Testis (tissue), 3 donors: ENCODE measurements around the gene SLC39A9. TPM values are rescaled to one million over a fixed set of nuclear protein-coding genes. Genes with fewer than 3 reads are reported as not detected.

Experiments
- DNase-seq: peaks from one replicate; pipeline ENCODE4 v3.0.0-alpha.2; 2019
- H3K27ac ChIP-seq, 2 donors: fragments of 200-600 bp; sonication (generic); one replicate each; pipeline ENCODE4 v1.5.1; 2019
- H3K27me3 ChIP-seq: fragments of 200-600 bp; sonication (generic); one replicate; pipeline ENCODE4 v1.5.1; 2019
- H3K36me3 ChIP-seq: fragments of 200-600 bp; sonication (generic); one replicate; pipeline ENCODE4 v1.5.1; 2017; ENCODE audit warnings: low read depth; ENCODE audit errors: missing control alignments
- H3K4me1 ChIP-seq: fragments of 200-600 bp; sonication (generic); one replicate; pipeline ENCODE4 v1.5.1; 2019
- H3K4me3 ChIP-seq, 2 donors: fragments of 200-600 bp; sonication (generic); one replicate each; pipeline ENCODE4 v1.5.1; 2017 to 2019
- H3K9me3 ChIP-seq: fragments of 200-600 bp; sonication (generic); one replicate; pipeline ENCODE4 v1.5.1; 2017
- POLR2A ChIP-seq: fragments of 450-650 bp; IDR thresholded peaks from one replicate; pipeline ENCODE4 v1.6.1; 2017; ENCODE audit warnings: antibody characterized with exemption, mild to moderate bottlenecking, moderate library complexity
- WGBS, 2 donors: methylation state at CpG; one replicate each; pipeline ENCODE4 v1.1.5; 2018; 5-methylcytosine and 5-hydroxymethylcytosine counted together
- intact Hi-C: fragments of 100-400 bp; cut with DNase I; formaldehyde crosslinking; loops from one replicate; pipeline ENCODE4 v1.15.1; 2023; ENCODE audit warnings: low total_unique reads
- polyA plus RNA-seq: library from polyadenylated mRNA; stranded (reverse); fragments of 350-450 nt; fragmentation: Illumina TruSeq; extraction: RNeasy Lipid Tissue Mini Kit (QIAGEN cat#74804); gene quantifications from one replicate; pipeline ENCODE4 v1.2.3, GENCODE V29; 2014; ENCODE audit warnings: low read depth, low replicate concordance; ENCODE audit not compliant: insufficient read depth
- total RNA-seq, 2 donors: library from RNA; depleted of rRNA; stranded (reverse); fragments of >200 nt; gene quantifications; one replicate each; pipeline ENCODE4 v1.2.3, GENCODE V29; 2016
- TF ChIP-seq, protein P1 (sequence below), 3 experiments: fragments of 450-650 bp in 2 of 3; fragments of 200-600 bp in 1 of 3; sonication (generic) in 1 of 3; IDR thresholded peaks; one replicate each; pipeline ENCODE4 v1.5.1; 2016 to 2019; ENCODE audit warnings: antibody characterized with exemption in 3 of 3, mild to moderate bottlenecking in 2 of 3, moderate library complexity in 1 of 3

SLC39A9 gene
- total and polyA plus RNA-seq, 3 donors from 2014 or later: 38.0 to 73.3 (median 59.9) TPM

DNA sequence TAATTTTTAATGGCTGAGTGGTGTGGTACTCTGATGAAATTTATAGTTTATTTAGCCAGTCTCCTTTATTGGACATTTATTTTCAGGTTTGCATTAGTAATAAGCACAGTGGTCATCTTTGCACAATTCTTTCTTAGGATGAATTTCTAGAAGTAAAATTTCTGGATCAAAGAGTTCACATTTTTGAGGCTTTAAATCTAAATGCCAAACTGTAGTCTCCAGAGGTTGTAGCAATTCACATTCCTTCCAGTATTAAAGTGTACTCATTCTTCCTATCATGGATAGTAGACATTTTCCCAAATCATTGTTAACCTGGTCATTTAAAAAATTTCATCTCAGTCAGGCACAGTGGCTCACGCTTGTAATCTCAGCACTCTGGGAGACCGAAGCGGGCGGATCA lies 24.8 kb downstream of the SLC39A9 start:
- H3K4me3 ChIP-seq: no peak overlapping the region
- H3K36me3 ChIP-seq: no peaks in the 10 kb centered on the region
- no peaks in the 10 kb centered on the region for H3K9me3 ChIP-seq
- no peak overlapping the region for H3K27ac ChIP-seq
- no peaks in the 10 kb centered on the region for H3K4me1 ChIP-seq
- no peaks in the 10 kb centered on the region for H3K27me3 ChIP-seq
- WGBS, 2 donors: 95 to 98% methylated on average over 4 of the region's 4 CpGs
- DNase-seq: no peak
- intact Hi-C loops: no loop called here
- no peak for TF ChIP-seq POLR2A
- TF ChIP-seq, protein P1, sequence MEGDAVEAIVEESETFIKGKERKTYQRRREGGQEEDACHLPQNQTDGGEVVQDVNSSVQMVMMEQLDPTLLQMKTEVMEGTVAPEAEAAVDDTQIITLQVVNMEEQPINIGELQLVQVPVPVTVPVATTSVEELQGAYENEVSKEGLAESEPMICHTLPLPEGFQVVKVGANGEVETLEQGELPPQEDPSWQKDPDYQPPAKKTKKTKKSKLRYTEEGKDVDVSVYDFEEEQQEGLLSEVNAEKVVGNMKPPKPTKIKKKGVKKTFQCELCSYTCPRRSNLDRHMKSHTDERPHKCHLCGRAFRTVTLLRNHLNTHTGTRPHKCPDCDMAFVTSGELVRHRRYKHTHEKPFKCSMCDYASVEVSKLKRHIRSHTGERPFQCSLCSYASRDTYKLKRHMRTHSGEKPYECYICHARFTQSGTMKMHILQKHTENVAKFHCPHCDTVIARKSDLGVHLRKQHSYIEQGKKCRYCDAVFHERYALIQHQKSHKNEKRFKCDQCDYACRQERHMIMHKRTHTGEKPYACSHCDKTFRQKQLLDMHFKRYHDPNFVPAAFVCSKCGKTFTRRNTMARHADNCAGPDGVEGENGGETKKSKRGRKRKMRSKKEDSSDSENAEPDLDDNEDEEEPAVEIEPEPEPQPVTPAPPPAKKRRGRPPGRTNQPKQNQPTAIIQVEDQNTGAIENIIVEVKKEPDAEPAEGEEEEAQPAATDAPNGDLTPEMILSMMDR (IDR thresholded peaks at IDR 0.05): no peak

DNA sequence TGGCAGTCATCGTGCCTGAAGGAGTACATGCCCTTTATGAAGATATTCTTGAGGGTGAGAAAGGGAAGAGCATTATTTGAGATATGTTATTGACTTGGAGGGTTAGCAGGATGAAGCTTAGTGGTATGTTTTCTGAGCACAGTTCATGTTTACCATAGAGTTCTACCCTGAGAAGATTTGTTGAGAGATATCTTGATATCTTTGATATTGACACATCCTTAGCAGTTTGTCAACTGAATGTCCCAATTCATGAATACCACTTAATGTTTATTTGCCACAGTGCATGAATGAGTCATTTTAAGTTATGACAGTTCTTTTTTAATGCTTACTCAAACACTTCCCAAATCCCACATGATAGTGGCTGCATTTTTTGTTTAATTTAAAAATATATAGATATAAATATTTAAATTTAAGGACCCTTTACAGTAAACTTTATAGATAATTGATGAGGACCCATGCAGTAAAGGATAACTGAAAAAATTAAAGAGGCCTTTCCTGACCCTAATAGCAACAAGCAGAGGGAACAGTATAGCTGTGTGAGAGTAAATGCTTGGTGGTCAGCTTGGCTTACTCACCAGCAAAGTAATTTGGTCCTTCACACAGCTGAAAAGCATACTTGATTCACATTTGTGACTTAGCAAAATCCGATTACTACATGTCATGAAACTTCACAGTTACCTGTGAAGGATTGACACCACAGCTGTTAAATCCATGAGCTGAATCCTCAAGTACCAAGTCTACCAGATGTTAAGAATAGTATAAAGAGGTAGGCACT lies 25.8 kb downstream of the SLC39A9 start:
- intact Hi-C loops: no loop called here
- no peak for DNase-seq
- Histone ChIP-seq H3K27ac (no peak overlapping the region), H3K9me3 (no peaks in the 10 kb centered on the region), H3K4me3 (no peak overlapping the region), H3K36me3 (no peaks in the 10 kb centered on the region), H3K4me1 (no peaks in the 10 kb centered on the region), H3K27me3 (no peaks in the 10 kb centered on the region)
- no peak for TF ChIP-seq POLR2A
- TF ChIP-seq, protein P1 (IDR thresholded peaks at IDR 0.05): no peak
- WGBS, 2 donors: 92 to 96% methylated on average over 2 of the region's 2 CpGs

DNA sequence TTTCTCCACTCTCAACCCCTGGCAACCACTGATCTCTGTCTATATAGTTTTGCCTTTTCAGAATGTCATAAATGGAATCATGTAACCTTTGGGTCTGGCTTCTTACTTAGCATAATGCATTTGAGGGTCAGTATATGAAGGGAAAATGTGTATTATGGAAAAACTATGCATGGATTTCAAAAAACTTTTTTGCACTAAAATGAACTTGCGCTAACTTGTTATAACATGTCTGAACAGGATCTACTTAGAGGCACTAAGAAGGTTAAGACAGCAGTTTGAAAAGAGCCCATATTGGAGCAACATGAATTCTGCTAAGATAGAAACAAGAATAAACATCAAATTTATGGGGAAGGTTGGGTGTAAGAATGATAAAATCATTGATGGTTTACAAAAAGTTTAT lies 29.1 kb downstream of the SLC39A9 start:
- Histone ChIP-seq H3K9me3 (no peaks in the 10 kb centered on the region), H3K36me3 (no peaks in the 10 kb centered on the region), H3K27me3 (no peaks in the 10 kb centered on the region), H3K27ac (no peak overlapping the region), H3K4me1 (no peaks in the 10 kb centered on the region), H3K4me3 (no peak overlapping the region)
- intact Hi-C loops: no loop called here
- 97 to 100% methylated on average over 1 of the region's 1 CpG for WGBS, 2 donors
- TF ChIP-seq, protein P1 (IDR thresholded peaks at IDR 0.05): no peak
- no peak for TF ChIP-seq POLR2A
- no peak for DNase-seq

DNA sequence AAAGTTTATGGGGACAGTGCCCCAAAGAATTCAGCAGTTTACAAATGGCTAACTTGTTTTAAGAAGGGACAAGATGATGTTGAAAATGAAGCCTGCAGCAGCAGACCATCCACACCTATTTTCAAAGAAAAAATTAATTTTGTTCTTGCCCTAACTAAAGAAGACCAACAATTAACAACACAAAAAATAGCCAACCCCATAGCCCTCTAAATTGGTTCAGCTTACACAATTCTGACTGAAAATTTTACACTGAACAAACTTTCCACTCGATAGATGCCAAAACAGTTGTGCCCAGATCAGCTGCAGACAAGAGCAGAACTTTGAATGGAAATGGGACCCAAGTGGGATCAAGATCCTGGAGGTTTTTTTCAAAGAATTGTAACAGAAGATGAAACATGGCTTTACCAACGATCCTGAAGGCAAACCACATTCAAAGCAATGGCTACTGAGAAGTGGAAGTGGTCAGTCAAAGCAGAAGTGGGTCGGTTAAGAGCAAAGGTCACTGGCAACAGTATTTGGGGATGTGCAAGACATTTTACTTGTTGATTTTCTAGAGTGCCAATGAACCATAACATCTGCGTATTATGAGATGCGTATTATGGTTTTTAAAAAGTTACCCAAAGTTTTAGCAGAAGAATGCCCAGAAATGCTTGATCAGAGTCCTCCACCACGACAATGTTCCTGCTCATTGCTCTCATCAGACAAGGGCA lies 30.0 kb downstream of the SLC39A9 start:
- Histone ChIP-seq H3K4me1 (no peaks in the 10 kb centered on the region), H3K4me3 (no peak overlapping the region), H3K27ac (no peak overlapping the region), H3K36me3 (no peaks in the 10 kb centered on the region), H3K9me3 (no peaks in the 10 kb centered on the region), H3K27me3 (no peaks in the 10 kb centered on the region)
- intact Hi-C loops: no loop called here
- no peak for DNase-seq
- TF ChIP-seq, protein P1 (IDR thresholded peaks at IDR 0.05): no peak
- TF ChIP-seq POLR2A: no peak
- 89% methylated on average over 6 of the region's 6 CpGs for WGBS, 2 donors
